Urinary bladder (tissue), 4 donors: ENCODE data around the gene CPXM2. TPM values are rescaled to one million over a fixed set of nuclear protein-coding genes. Genes with fewer than 3 reads are reported as not detected.

Experiments used
- DNase-seq: peaks from one replicate; pipeline ENCODE4 v3.0.0-alpha.2; 2015; ENCODE audit errors: extremely low spot score
- H3K27ac ChIP-seq: one replicate; pipeline ENCODE4 v1.5.1; 2013; ENCODE audit warnings: low read depth, mild to moderate bottlenecking, moderate library complexity
- H3K36me3 ChIP-seq: one replicate; pipeline ENCODE4 v1.6.1; 2013; ENCODE audit warnings: mild to moderate bottlenecking, moderate library complexity; ENCODE audit not compliant: insufficient read depth
- H3K4me1 ChIP-seq: one replicate; pipeline ENCODE4 v1.6.1; 2013; ENCODE audit warnings: mild to moderate bottlenecking, moderate library complexity; ENCODE audit not compliant: insufficient read depth
- H3K4me3 ChIP-seq: one replicate; pipeline ENCODE4 v1.5.1; 2013; ENCODE audit warnings: low read depth, low read length
- WGBS: extraction: QIAGEN DNeasy Blood & Tissue Kit; methylation state at CpG from one replicate; pipeline ENCODE4 v1.1.7; 2013; 5-methylcytosine and 5-hydroxymethylcytosine counted together
- polyA plus RNA-seq: library from polyadenylated mRNA; stranded (reverse); fragments of 200-250 nt; gene quantifications from one replicate; pipeline ENCODE4 v1.2.3, GENCODE V29; 2013
- total RNA-seq: library from RNA; depleted of rRNA; stranded (reverse); fragments of >200 nt; gene quantifications from one replicate; pipeline ENCODE4 v1.2.3, GENCODE V29; 2014
- donor health status: healthy with polysubstance abuse.
- donor health status: healthy.

The CPXM2 gene
- total and polyA plus RNA-seq, 2 donors, result 12.3 to 48.1 TPM

- no peaks in the 10 kb centered on the region for H3K36me3 ChIP-seq
- 84% methylated on average over 3 of the region's 3 CpGs for WGBS
- no peak overlapping the region for H3K4me3 ChIP-seq
- no peak for DNase-seq
- H3K27ac ChIP-seq, result no peak overlapping the region
- no peaks in the 10 kb centered on the region for H3K4me1 ChIP-seq
These were observed 171.1 kb downstream of the CPXM2 start for GRCh38 chr10:123720536-123720935.

DNA sequence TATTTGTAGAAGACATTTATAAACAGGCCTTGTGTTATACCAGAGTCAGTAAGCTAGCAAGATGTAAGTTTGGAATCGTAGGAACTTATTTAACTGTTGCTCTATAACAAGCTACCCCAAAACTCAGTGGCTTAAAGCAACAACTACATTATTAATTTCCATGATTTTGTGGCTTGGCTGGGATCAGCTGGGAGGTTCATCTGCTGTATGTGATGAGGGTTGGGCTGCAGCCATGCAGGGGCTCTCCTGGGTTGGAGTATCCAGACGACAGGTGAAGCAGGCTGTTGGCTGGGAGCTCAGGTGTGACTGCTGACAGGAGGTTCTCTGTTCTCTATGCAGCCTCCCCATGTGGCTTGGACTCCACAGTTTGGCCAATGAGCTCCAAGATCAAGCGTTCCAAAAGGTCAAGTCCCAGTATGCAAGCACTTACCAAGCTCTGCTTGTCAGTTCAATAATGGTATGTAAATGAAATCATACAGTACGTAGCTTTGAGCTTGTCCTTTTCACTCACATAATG, 173.0 kb downstream of the CPXM2 start:
- H3K4me1 ChIP-seq, result no peaks in the 10 kb centered on the region
- DNase-seq, result no peak
- no peak overlapping the region for H3K4me3 ChIP-seq
- WGBS, result 80% methylated on average over 4 of the region's 4 CpGs
- no peak overlapping the region for H3K27ac ChIP-seq
- H3K36me3 ChIP-seq, result no peaks in the 10 kb centered on the region

DNA sequence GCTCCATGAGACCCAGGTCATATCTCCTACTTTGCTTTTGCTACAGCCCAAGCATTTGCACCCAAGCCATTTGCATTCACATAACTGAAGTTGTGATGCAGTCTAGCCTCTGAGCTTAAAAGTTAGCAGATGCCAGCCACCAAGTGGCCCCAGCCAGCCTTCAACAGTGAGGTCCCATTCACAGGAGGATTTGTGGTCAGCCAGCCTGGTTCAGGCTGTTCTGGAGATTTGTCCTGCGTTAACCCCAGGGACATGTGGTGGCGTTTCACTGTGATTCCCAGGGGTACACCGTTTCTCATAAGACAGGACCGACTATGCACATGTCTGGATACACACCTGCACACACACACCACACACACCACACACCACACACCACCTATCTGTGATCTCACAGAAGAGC, 174.3 kb downstream of the CPXM2 start:
- no peak overlapping the region for H3K27ac ChIP-seq
- WGBS, result 96% methylated on average over 4 of the region's 4 CpGs
- H3K36me3 ChIP-seq, result no peaks in the 10 kb centered on the region
- H3K4me1 ChIP-seq, result no peaks in the 10 kb centered on the region
- no peak overlapping the region for H3K4me3 ChIP-seq
- no peak for DNase-seq

GRCh38 chr10:123715546-123715945, 176.1 kb downstream of the CPXM2 start:
- Histone ChIP-seq H3K4me1 (no peaks in the 10 kb centered on the region), H3K4me3 (no peak overlapping the region), H3K36me3 (no peaks in the 10 kb centered on the region), H3K27ac (no peak overlapping the region)
- no peak for DNase-seq
- WGBS, result 72% methylated on average over 2 of the region's 2 CpGs

DNA sequence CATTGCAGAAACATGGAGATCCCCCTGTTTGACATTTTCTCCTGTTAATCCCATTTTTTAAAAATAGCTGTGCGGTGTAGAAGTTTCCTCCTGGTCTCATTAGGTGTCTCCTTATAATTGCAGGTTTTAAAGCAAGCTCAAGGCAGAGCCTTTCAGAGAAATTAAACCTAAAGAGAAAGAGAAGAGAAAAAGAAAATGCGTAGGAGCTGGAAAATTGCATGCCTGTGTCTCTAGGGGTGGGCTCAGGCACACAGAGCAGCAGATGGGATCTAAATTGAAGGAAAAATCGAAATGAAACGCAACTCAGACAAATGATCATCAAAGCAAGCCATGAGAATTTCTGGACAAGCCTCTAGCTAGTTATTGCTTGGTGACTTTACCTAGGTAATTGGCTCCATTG, 185.4 kb downstream of the CPXM2 start:
- DNase-seq, result no peak
- Histone ChIP-seq H3K4me1 (no peaks in the 10 kb centered on the region), H3K36me3 (no peaks in the 10 kb centered on the region), H3K4me3 (no peak overlapping the region), H3K27ac (no peak overlapping the region)
- 86% methylated on average over 4 of the region's 4 CpGs for WGBS

- whole genome bisulfite sequencing, result 41% methylated on average over 6 of the region's 6 CpGs
These were observed 186.8 kb downstream of the CPXM2 start for GRCh38 chr10:123704812-123705211.

DNA sequence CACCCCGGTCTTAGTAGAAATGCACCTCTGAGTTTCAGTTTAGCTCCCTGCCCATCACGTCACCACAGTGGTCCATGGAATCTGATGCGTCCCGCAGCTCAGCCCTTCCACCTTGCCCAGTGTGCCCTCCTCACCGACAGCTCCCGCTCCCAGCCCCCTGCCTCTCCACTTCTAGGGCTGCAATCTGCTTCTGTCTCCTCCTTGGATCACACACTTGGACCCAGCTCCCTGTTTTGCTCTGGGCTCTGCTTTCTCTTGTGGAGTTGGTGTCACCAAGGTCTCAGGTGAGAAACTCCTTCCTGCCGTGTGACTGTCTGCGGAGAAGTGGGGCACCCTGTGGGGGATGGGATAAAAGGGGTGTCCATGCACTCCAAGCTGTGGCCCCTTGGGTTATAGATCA, 187.5 kb downstream of the CPXM2 start:
- H3K4me3 ChIP-seq, result no peak overlapping the region
- no peaks in the 10 kb centered on the region for H3K36me3 ChIP-seq
- 91% methylated on average over 8 of the region's 8 CpGs for WGBS
- no peaks in the 10 kb centered on the region for H3K4me1 ChIP-seq
- no peak for DNase-seq
- H3K27ac ChIP-seq, result no peak overlapping the region

More at GRCh38 chr10:123704812-123705211, 186.8 kb downstream of the CPXM2 start:
- H3K36me3 ChIP-seq, result no peaks in the 10 kb centered on the region
- no peak overlapping the region for H3K4me3 ChIP-seq
- no peak for DNase-seq
- no peak overlapping the region for H3K27ac ChIP-seq
- H3K4me1 ChIP-seq, result no peaks in the 10 kb centered on the region

GRCh38 chr10:123703195-123703790, 188.3 kb downstream of the CPXM2 start:
- H3K27ac ChIP-seq, result no peak overlapping the region
- no peaks in the 10 kb centered on the region for H3K36me3 ChIP-seq
- no peak for DNase-seq
- 74% methylated on average over 6 of the region's 6 CpGs for WGBS
- H3K4me3 ChIP-seq, result no peak overlapping the region
- H3K4me1 ChIP-seq, result no peaks in the 10 kb centered on the region

Other genes starting within 250 kb of the CPXM2 start
- gene GPR26, start 225.5 kb downstream of the CPXM2 start, total RNA-seq, result not detected
- not detected for gene GPR26, start 225.5 kb downstream of the CPXM2 start, polyA plus RNA-seq
- gene CHST15, start 201.8 kb upstream of the CPXM2 start, total RNA-seq, result 17.8 TPM
- 7.8 TPM for gene CHST15, start 201.8 kb upstream of the CPXM2 start, polyA plus RNA-seq